GM21786 (cell line): ENCODE data around the gene CITED2.
A peak's percentile ranks its signal among the peaks of the same experiment; 100 is the strongest.

Source experiments
- ATAC-seq: cut with Tn5 transposase; IDR thresholded peaks from one replicate; pipeline ENCODE4 v1.9.1; 2021; ENCODE audit not compliant: unreplicated experiment

The CITED2 gene

DNA sequence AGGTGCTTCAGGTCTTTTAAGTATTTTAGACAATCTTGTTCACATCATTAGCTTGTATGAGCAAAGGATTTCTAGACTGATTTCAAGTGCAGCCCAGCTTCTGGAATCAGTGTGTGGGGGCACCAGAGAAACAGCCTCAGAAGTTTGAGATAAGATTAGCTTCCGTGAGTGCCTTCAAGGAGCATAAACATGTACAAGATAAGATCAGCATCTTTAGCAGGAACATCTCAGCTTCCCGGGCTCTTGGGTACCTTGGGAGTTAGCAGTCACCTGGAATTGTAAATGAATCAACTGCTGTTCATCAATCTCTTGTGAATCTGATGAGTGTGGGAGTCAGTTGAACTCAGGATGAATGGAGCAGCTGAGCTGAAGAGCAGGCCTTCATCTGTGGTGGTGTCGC, 12.0 kb upstream of the CITED2 start:
- no peak for ATAC-seq

DNA sequence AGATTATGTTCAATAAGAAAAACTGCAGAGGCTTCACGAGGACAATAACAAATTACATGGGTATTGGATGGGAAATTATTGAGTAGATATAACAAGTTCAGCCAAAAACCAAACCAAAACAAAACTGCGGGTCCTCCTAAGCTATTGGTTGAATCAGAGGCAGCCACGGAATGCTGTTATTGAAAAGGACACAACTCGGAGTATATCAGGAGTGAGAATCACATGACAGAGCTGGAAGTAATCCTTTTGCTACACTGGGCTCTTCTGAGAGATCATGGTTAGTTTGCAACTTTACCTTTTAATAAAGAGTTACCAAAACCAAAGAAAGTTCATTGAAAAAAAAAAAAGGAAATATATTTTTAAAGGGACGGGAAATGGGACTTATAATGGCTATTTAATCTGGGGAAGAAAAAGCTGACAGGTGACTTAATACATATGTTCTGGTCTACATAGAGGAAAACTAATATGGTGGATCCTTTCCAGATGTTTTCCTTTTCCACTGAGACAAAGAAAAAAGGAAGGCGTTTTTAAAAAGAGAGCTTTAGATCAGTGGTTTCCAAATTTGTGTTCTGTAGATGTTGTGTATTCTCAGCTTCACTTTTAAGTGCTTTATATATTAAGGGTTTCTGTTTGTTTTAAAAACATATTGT, 6.9 kb upstream of the CITED2 start:
- no peak for ATAC-seq

DNA sequence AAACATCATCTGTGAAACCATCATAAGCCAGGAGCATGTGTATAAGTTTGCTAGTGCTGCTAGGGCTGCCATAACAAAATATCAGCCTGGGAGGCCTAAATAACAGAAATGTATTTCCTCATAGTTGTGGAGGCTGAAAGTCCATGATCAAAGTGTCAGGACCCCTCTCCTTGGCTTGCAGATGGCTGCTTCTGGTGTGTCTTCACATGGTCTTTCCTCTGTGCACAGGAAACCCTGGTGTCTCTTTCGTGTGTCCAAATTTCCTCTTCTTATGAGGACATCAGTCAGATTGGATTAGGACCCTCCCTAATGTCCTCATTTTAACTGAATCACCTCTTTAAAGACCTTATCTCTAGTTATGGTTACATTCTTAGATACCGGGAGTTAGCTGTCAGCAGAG, 6.2 kb upstream of the CITED2 start:
- no peak for ATAC-seq

- ATAC-seq, result no peak
Observed at GRCh38 chr6:139380168-139380567, 5.7 kb upstream of the CITED2 start.

- ATAC-seq, result no peak
Observed at GRCh38 chr6:139378882-139379341, 4.5 kb upstream of the CITED2 start.

- no peak for ATAC-seq
Observed at GRCh38 chr6:139378226-139378625, 3.8 kb upstream of the CITED2 start.

- ATAC-seq, result no peak
Observed at GRCh38 chr6:139376604-139377218, 2.3 kb upstream of the CITED2 start.

DNA sequence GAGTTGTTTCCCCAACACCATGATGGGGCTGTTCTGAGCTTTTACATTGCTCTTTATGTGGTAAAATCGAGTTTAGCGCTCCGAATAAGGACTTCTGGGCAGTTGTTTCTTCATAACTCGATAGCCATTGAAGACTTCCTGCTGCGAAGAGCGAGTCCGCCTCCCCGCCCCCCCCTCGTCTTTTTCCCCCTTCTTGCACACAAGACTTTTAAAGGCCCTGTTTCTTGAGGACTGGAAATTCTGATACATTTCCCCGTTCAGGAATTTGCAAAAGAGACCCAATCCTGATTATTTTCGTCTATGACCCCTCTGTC, 1.5 kb upstream of the CITED2 start:
- no peak for ATAC-seq

DNA sequence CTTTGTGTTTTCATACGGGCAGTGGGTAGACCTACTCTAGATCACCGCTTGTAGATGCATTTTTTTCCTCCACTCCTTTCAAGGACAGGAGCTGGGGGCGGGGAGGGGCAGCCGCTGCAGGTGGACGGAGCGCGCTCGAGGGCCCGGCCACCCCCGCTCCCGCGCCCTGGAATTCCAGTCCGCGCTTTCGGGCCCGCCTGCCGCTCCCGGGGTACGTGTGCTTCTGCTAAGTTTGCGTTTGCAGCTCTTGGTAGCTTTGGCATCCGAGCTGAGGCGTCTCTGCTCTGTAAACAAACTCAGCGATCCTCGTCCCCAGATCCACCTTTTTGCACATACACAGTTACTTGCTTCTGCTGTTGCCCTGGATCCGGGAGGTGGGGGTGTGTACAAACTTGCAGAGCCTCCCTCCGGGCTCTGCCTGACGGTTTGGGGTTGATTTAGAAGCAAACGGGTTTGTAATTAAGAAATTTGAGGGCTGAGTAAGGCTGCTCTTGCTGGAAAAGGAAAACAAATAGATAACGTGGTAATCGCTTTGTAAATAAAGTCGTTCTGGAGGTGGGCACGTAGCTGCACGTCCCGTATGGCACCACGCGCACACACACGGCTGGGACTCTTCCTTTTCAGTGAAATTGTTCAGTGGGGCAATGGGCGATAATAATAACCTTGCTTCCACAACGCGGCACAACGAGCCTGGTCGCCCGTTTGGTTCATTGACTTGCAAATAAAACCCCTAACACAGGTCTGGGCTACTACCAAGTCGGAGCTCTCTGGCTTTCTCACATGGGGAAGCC, 973 bp upstream of the CITED2 start:
- ATAC-seq, result peak; percentile 46

GRCh38 chr6:139373928-139374356, 506 bp downstream of the CITED2 start:
- ATAC-seq, result no peak

DNA sequence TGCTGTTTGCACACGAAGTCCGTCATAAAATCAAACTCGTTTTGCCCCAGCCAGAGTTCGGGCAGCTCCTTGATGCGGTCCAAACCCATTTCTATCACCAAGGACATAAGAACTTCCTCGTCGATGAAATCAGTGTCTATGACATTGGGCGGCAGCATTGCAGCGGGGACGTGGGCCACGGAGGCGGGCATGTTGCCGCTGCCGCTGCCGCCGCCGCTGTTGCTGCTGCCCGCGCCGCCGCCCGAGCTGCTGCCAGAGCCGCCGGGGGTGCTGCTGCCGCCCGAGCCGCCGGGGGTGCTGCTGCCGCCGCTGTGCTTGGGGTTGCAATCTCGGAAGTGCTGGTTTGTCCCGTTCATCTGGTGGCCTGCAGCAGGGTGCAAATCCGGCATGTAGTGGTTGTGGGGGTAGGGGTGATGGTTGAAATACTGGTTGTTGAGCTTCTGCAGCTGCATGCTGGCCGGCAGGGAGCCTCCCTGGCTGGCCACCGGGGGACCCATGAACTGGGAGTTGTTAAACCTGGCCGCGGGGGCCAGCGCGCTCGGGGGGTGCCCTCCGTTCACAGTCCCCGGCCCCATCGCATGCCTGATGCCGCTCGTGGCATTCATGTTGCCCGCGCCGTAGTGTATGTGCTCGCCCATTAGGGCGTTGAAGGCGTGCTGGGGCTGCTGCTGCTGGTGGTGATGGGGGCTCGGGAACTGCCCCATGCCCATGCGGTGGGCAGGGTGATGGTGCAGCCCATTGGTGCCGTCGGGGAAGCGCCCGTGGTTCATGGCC, 1.1 kb downstream of the CITED2 start:
- ATAC-seq, result peak; percentile 30

DNA sequence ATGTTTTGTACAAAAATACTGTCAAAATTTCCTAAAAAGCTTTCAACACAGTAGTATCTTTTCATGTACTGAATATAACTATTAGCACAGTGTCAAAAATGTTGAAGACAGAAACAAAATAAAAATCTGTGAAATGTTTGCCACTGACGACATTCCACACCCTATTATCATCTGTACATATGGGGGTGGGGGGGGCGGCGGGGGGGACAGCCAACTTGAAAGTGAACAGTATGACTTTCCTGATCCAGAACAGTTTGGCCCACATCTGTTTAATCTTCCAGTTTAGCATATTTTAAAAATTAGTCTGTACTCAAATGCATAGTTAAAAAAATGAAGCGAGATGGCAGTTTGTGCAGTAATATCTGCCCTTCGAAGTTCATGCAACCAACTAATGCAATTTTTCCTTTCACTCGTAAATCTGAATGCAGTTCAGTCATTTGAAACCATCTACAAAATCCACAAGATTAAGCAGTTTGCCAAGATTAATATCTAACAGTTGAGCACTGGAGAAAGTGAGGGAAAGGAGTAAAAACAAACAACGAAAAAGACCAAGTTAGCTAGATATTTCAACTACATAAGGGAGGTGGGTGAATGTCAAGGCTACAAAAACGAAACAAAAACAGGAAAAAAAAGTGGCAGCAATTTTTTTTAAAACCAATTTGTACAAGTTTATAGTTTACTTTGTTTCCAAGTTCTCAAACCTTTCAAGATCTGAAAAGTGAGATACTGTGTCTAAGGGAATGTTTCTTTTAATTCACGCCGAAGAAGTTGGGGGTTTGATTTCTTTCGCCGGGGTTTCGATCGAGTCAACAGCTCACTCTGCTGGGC, 1.9 kb downstream of the CITED2 start:
- ATAC-seq, result no peak

- ATAC-seq, result no peak
Observed at GRCh38 chr6:139371421-139372203, 2.8 kb downstream of the CITED2 start.

DNA sequence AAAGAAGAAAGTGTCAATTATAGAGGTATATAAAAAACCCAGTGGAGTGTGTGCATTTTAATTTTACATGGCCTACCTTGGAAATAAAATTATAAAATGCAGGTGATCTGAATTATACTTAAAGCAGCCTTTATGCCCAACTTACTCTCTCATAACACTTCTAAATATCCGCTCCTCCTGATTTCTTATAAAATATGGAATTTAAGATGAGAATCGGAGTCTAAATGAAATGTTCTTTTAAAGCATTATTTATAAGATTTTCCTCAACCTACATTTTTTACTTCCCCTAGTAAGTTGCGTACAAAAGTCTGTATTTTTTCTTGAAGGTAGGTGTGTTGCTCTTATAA, 3.5 kb downstream of the CITED2 start:
- no peak for ATAC-seq

DNA sequence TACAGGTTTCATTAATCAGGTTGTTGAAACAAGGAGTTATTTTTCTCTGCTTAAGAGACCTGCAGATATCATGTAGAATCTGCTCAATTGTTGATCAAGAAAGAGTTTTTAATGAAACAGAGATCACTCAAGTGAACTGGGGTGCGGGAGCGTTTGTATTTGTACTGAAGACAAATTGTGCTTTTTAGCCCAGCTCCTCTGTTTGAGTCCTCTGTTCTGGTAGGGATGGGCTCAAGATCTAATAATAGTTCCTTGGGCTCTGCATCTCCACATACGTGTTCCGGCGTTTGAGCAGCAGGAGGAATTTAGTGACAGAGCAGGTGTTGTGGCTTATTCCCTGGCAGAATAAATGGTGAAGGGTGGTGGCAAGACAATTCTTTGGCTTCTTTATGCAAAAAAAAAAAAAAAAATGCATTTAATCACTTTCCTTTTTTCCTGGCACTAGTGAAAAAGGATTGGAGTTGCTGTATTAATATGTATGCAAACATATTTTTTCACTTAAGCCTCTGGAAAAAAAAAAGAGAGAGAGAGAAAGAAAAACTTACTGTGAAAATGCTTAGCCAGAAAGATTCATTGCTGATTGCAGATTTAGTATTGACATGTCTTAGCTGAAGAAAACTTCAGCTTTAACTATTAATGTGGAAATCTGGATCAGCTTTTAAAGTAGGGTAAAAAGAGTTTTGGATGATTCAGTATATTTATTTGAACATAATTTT, 4.0 kb downstream of the CITED2 start:
- no peak for ATAC-seq

GRCh38 chr6:139369568-139370282, 4.7 kb downstream of the CITED2 start:
- ATAC-seq, result no peak

- ATAC-seq, result no peak
Observed at GRCh38 chr6:139369068-139369467, 5.4 kb downstream of the CITED2 start.

GRCh38 chr6:139368661-139369060, 5.8 kb downstream of the CITED2 start:
- ATAC-seq, result no peak
